HEK293T (cell line): ENCODE results near the gene CNGB1.

Source experiments
- CTCF ChIA-PET: fragments of 350-600 bp; formaldehyde crosslinking; extraction: SDS; loops from one replicate; lab custom pipeline; 2021; ENCODE audit warnings: antibody characterized with exemption, inconsistent platforms; lab: Yijun Ruan, JAX
- POLR2A ChIA-PET: fragments of 350-600 bp; formaldehyde crosslinking; extraction: SDS; loops from one replicate; lab custom pipeline; 2020; ENCODE audit warnings: antibody characterized with exemption, inconsistent platforms; lab: Yijun Ruan, JAX
- DNase-seq: peaks from one replicate; pipeline ENCODE4 v3.0.0; 2012; ENCODE audit warnings: mixed read lengths; ENCODE audit errors: extremely low spot score
- ARNT ChIP-seq: fragments of 450-650 bp; IDR thresholded peaks from 2 replicates; pipeline ENCODE4 v1.6.1; 2017; ENCODE audit warnings: mild to moderate bottlenecking
- BHLHE40 ChIP-seq: fragments of 450-650 bp; IDR thresholded peaks from 2 replicates; pipeline ENCODE4 v1.6.1; 2016; ENCODE audit warnings: mild to moderate bottlenecking, moderate library complexity, borderline replicate concordance
- CTBP1 ChIP-seq: fragments of 450-650 bp; IDR thresholded peaks from 2 replicates; pipeline ENCODE4 v1.6.1; 2016; ENCODE audit warnings: borderline replicate concordance
- ELF4 ChIP-seq: fragments of 450-650 bp; IDR thresholded peaks from 2 replicates; pipeline ENCODE4 v1.6.1; 2017; ENCODE audit warnings: antibody characterized with exemption
- FOXA1 ChIP-seq: fragments of 450-650 bp; IDR thresholded peaks from 2 replicates; pipeline ENCODE4 v1.6.1; 2016; ENCODE audit warnings: mild to moderate bottlenecking
- FOXK2 ChIP-seq: fragments of 450-650 bp; IDR thresholded peaks from 2 replicates; pipeline ENCODE4 v1.6.1; 2016; ENCODE audit warnings: mild to moderate bottlenecking
- FOXM1 ChIP-seq: fragments of 450-650 bp; IDR thresholded peaks from 2 replicates; pipeline ENCODE4 v1.6.1; 2017; ENCODE audit warnings: mild to moderate bottlenecking, borderline replicate concordance
- HDGF ChIP-seq: fragments of 450-650 bp; IDR thresholded peaks from 2 replicates; pipeline ENCODE4 v1.6.1; 2017; ENCODE audit warnings: antibody characterized with exemption, borderline replicate concordance
- L3MBTL2 ChIP-seq: fragments of 450-650 bp; conservative IDR thresholded peaks from 2 replicates; pipeline ENCODE4 v1.6.1; 2016; ENCODE audit warnings: mild to moderate bottlenecking
- LEF1 ChIP-seq: fragments of 450-650 bp; IDR thresholded peaks from 2 replicates; pipeline ENCODE4 v1.6.1; 2017; ENCODE audit warnings: mild to moderate bottlenecking, borderline replicate concordance
- NFRKB ChIP-seq: fragments of 450-650 bp; IDR thresholded peaks from 2 replicates; pipeline ENCODE4 v1.6.1; 2016; ENCODE audit warnings: mild to moderate bottlenecking, moderate library complexity
- PKNOX1 ChIP-seq: fragments of 450-650 bp; IDR thresholded peaks from 2 replicates; pipeline ENCODE4 v1.6.1; 2016
- SP1 ChIP-seq: fragments of 450-650 bp; IDR thresholded peaks from 2 replicates; pipeline ENCODE4 v1.6.1; 2017
- SUZ12 ChIP-seq: fragments of 450-650 bp; IDR thresholded peaks from 2 replicates; pipeline ENCODE4 v1.6.1; 2016; ENCODE audit warnings: mild to moderate bottlenecking
- TARDBP ChIP-seq: fragments of 450-650 bp; IDR thresholded peaks from 2 replicates; pipeline ENCODE4 v1.6.1; 2016
- ZNF384 ChIP-seq: fragments of 450-650 bp; IDR thresholded peaks from 2 replicates; pipeline ENCODE4 v1.6.1; 2016

CNGB1 gene

GRCh38 chr16:57893559-57894389 is 77.2 kb downstream of the CNGB1 start:
- no peak for TF ChIP-seq FOXM1
- no peak for TF ChIP-seq ARNT
- no peak for TF ChIP-seq NFRKB
- no peak for TF ChIP-seq PKNOX1
- TF ChIP-seq CTBP1, result no peak
- TF ChIP-seq HDGF, result no peak
- TF ChIP-seq SUZ12, result no peak
- TF ChIP-seq ELF4, result no peak
- DNase-seq, result no peak
- POLR2A ChIA-PET, result no interaction called here
- CTCF ChIA-PET, result interaction anchor here (0.8 kb wide), 1 partner anchor 303 kb away, joined by 3 read pairs; no protein-coding TSS in a partner anchor

GRCh38 chr16:57893217-57893558 is 77.7 kb downstream of the CNGB1 start:
- no peak for TF ChIP-seq SUZ12
- TF ChIP-seq PKNOX1, result no peak
- TF ChIP-seq SP1, result no peak
- TF ChIP-seq NFRKB, result no peak
- no peak for TF ChIP-seq FOXK2
- no peak for TF ChIP-seq ELF4
- no peak for TF ChIP-seq FOXM1
- TF ChIP-seq BHLHE40, result no peak
- no peak for TF ChIP-seq L3MBTL2
- TF ChIP-seq ARNT, result no peak
- no peak for TF ChIP-seq TARDBP
- no peak for TF ChIP-seq ZNF384
- no peak for TF ChIP-seq LEF1
- no peak for TF ChIP-seq CTBP1
- no peak for TF ChIP-seq HDGF
- ChIA-PET POLR2A (interaction anchor here (0.8 kb wide), 1 partner anchor 236 kb away, joined by 3 read pairs; the partner anchor contains the start of gene CFAP20), CTCF (interaction anchor here (0.8 kb wide), 1 partner anchor 302 kb away, joined by 3 read pairs; no protein-coding TSS in a partner anchor)
- DNase-seq, result no peak

- ChIA-PET CTCF (no interaction called here), POLR2A (interaction anchor here (0.8 to 1.0 kb wide), 2 partner anchors 157 to 237 kb away, joined by 3 to 4 read pairs; partner anchors contain the start of genes CFAP20 and KATNB1)
- DNase-seq, result no peak
Measured at GRCh38 chr16:57892447-57893096, 78.4 kb downstream of the CNGB1 start.

GRCh38 chr16:57892041-57892440 is 78.9 kb downstream of the CNGB1 start:
- TF ChIP-seq ZNF384 (no peak), HDGF (no peak), TARDBP (no peak), CTBP1 (no peak), LEF1 (no peak), NFRKB (no peak), SP1 (no peak), PKNOX1 (no peak), L3MBTL2 (no peak), FOXK2 (no peak), SUZ12 (no peak)
- POLR2A ChIA-PET, result interaction anchor here (1.0 kb wide), 1 partner anchor 157 kb away, joined by 4 read pairs; the partner anchor contains the start of gene KATNB1
- DNase-seq, result no peak
- CTCF ChIA-PET, result interaction anchor here (0.6 kb wide), 1 partner anchor 433 kb away, joined by 3 read pairs; no protein-coding TSS in a partner anchor

More at GRCh38 chr16:57892447-57893096, 78.4 kb downstream of the CNGB1 start:
- TF ChIP-seq FOXK2 (no peak), SP1 (no peak), PKNOX1 (no peak), TARDBP (no peak), NFRKB (no peak), ELF4 (no peak), LEF1 (no peak), ARNT (no peak), FOXA1 (no peak), BHLHE40 (no peak), HDGF (no peak), ZNF384 (no peak)

GRCh38 chr16:57890752-57891111 is 80.2 kb downstream of the CNGB1 start:
- CTCF ChIA-PET, result interaction anchor here (0.6 kb wide), 1 partner anchor 239 kb away, joined by 3 read pairs; the partner anchor contains the start of gene CFAP20
- no peak for DNase-seq
- POLR2A ChIA-PET, result no interaction called here
- TF ChIP-seq ELF4 (no peak), ARNT (no peak), TARDBP (no peak), CTBP1 (no peak), FOXM1 (no peak), FOXA1 (no peak), PKNOX1 (no peak), SUZ12 (no peak), FOXK2 (no peak), HDGF (no peak), L3MBTL2 (no peak), LEF1 (no peak), ZNF384 (no peak), SP1 (no peak), BHLHE40 (no peak), NFRKB (no peak)
